Smooth muscle cell (in vitro differentiated cells): ENCODE measurements around the gene GZMM. TPM values are rescaled to one million over a fixed set of nuclear protein-coding genes. Genes with fewer than 3 reads are reported as not detected.

Experiments used
- DNase-seq: peaks from one replicate; lab custom pipeline; 2025; ENCODE audit not compliant: unreplicated experiment; lab: John Stamatoyannopoulos, UW
- H2AFZ ChIP-seq: fragments of 200-600 bp; sonication (generic); 2 replicates; pipeline ENCODE4 v1.6.0; 2016; ENCODE audit warnings: antibody characterized with exemption, low read depth, mild to moderate bottlenecking
- H3F3A ChIP-seq: fragments of 200-600 bp; sonication (generic); 2 replicates; pipeline ENCODE4 v1.6.0; 2017; ENCODE audit warnings: antibody characterized with exemption, low read depth
- H3K27ac ChIP-seq: fragments of 200-600 bp; sonication (generic); 2 replicates; pipeline ENCODE4 v1.5.1; 2016; ENCODE audit warnings: low read depth, mild to moderate bottlenecking
- H3K27me3 ChIP-seq: fragments of 200-600 bp; sonication (generic); 2 replicates; pipeline ENCODE4 v1.6.1; 2016; ENCODE audit warnings: low read depth, mild to moderate bottlenecking
- H3K36me3 ChIP-seq: fragments of 200-600 bp; sonication (generic); 2 replicates; pipeline ENCODE4 v1.5.1; 2016; ENCODE audit warnings: low read depth
- H3K4me1 ChIP-seq: fragments of 200-600 bp; sonication (generic); 2 replicates; pipeline ENCODE4 v1.5.1; 2016; ENCODE audit warnings: low read depth
- H3K4me2 ChIP-seq: fragments of 200-600 bp; sonication (generic); 2 replicates; pipeline ENCODE4 v1.6.0; 2016; ENCODE audit warnings: mild to moderate bottlenecking
- H3K4me3 ChIP-seq: fragments of 200-600 bp; sonication (generic); 2 replicates; pipeline ENCODE4 v1.5.1; 2016; ENCODE audit warnings: mild to moderate bottlenecking
- H3K79me2 ChIP-seq: fragments of 200-600 bp; sonication (generic); 2 replicates; pipeline ENCODE4 v1.6.0; 2016; ENCODE audit warnings: low read depth, mild to moderate bottlenecking
- H3K9ac ChIP-seq: fragments of 200-600 bp; sonication (generic); 2 replicates; pipeline ENCODE4 v1.6.0; 2016; ENCODE audit warnings: low read depth
- H3K9me3 ChIP-seq: fragments of 200-600 bp; sonication (generic); replicated peaks from 2 replicates; pipeline ENCODE4 v1.5.1; 2016; ENCODE audit warnings: low read depth
- H4K20me1 ChIP-seq: fragments of 200-600 bp; sonication (generic); 2 replicates; pipeline ENCODE4 v1.6.0; 2016; ENCODE audit warnings: low read depth
- WGBS: methylation state at CpG from one replicate; pipeline ENCODE4 v1.1.7; 2016; ENCODE audit warnings: low lambda C conversion rate; 5-methylcytosine and 5-hydroxymethylcytosine counted together
- polyA plus RNA-seq: library from polyadenylated mRNA; unstranded; fragments of >200 nt; fragmentation: Nextera tagmentation; extraction: Ambion mirVana; gene quantifications from 2 replicates; pipeline ENCODE4 v1.2.1, GENCODE V29; 2016
- total RNA-seq: library from RNA; depleted of rRNA; stranded (reverse); fragments of >200 nt; gene quantifications from 2 replicates; pipeline ENCODE4 v1.2.3, GENCODE V29; 2014
- TF ChIP-seq, protein P1 (sequence below): fragments of 200-600 bp; sonication (generic); IDR thresholded peaks from 2 replicates; pipeline ENCODE4 v1.5.1; 2017; ENCODE audit warnings: borderline replicate concordance, mild to moderate bottlenecking, antibody characterized with exemption; ENCODE audit not compliant: insufficient read depth, poor library complexity, severe bottlenecking

Gene GZMM
- total and polyA plus RNA-seq, 2 experiments from 2014 or later: 0.23 TPM; not detected in 1

GRCh38 chr19:540867-541637, 2.8 kb upstream of the GZMM start:
- Histone ChIP-seq H3K4me3 (no peak overlapping the region), H3K36me3 (no peaks in the 10 kb centered on the region), H2AFZ (no peak overlapping the region), H3K9ac (no peak overlapping the region), H3K4me1 (no peaks in the 10 kb centered on the region), H3K27me3 (no peaks in the 10 kb centered on the region), H3K4me2 (no peak overlapping the region), H3K27ac (no peak overlapping the region), H4K20me1 (peaks cover 45% of the 10 kb centered on the region), H3K9me3 (no peaks in the 10 kb centered on the region), H3K79me2 (peaks cover 5% of the 10 kb centered on the region), H3F3A (no peaks in the 10 kb centered on the region)
- TF ChIP-seq, protein P1, sequence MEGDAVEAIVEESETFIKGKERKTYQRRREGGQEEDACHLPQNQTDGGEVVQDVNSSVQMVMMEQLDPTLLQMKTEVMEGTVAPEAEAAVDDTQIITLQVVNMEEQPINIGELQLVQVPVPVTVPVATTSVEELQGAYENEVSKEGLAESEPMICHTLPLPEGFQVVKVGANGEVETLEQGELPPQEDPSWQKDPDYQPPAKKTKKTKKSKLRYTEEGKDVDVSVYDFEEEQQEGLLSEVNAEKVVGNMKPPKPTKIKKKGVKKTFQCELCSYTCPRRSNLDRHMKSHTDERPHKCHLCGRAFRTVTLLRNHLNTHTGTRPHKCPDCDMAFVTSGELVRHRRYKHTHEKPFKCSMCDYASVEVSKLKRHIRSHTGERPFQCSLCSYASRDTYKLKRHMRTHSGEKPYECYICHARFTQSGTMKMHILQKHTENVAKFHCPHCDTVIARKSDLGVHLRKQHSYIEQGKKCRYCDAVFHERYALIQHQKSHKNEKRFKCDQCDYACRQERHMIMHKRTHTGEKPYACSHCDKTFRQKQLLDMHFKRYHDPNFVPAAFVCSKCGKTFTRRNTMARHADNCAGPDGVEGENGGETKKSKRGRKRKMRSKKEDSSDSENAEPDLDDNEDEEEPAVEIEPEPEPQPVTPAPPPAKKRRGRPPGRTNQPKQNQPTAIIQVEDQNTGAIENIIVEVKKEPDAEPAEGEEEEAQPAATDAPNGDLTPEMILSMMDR: no peak
- WGBS: 95% methylated on average over 33 of the region's 51 CpGs
- DNase-seq: no peak

GRCh38 chr19:541699-542098, 2.2 kb upstream of the GZMM start:
- no peak for DNase-seq
- 96% methylated on average over 19 of the region's 26 CpGs for WGBS
- Histone ChIP-seq H3K4me1 (no peaks in the 10 kb centered on the region), H4K20me1 (peaks cover 38% of the 10 kb centered on the region), H3K4me2 (no peak overlapping the region), H2AFZ (no peak overlapping the region), H3K9ac (no peak overlapping the region), H3K79me2 (no peaks in the 10 kb centered on the region), H3F3A (no peaks in the 10 kb centered on the region), H3K9me3 (no peaks in the 10 kb centered on the region), H3K27ac (no peak overlapping the region), H3K36me3 (no peaks in the 10 kb centered on the region), H3K4me3 (no peak overlapping the region), H3K27me3 (no peaks in the 10 kb centered on the region)
- TF ChIP-seq, protein P1: no peak

- Histone ChIP-seq H3K4me1 (no peaks in the 10 kb centered on the region), H3F3A (no peaks in the 10 kb centered on the region), H3K79me2 (no peaks in the 10 kb centered on the region), H3K27me3 (no peaks in the 10 kb centered on the region), H3K27ac (no peak overlapping the region), H3K9ac (no peak overlapping the region), H2AFZ (no peak overlapping the region), H3K4me3 (no peak overlapping the region), H4K20me1 (peaks cover 33% of the 10 kb centered on the region), H3K36me3 (no peaks in the 10 kb centered on the region), H3K9me3 (no peaks in the 10 kb centered on the region), H3K4me2 (no peak overlapping the region)
- TF ChIP-seq, protein P1: no peak
- WGBS: 95% methylated on average over 34 of the region's 34 CpGs
- DNase-seq: no peak
Measured at GRCh38 chr19:542173-542866, 1.5 kb upstream of the GZMM start.
